ENCODE results near the gene HRAS. TPM values are rescaled to one million over a fixed set of nuclear protein-coding genes. Genes with fewer than 3 reads are reported as not detected.

HRAS gene
- polyA plus RNA-seq, 3 donors = 10.1 to 32.9 (median 10.3) TPM

GRCh38 chr11:497565-498296, 37.6 kb downstream of the HRAS start:
- Mint-ChIP-seq H3K27me3 (ENCODE audit: low read depth in 3 of 3) (peaks cover 0 to 6% (median 0%) of the 10 kb centered on the region in 3 donors), H3K27ac (peak overlapping the region in 6 of 7 donors; percentile 7 to 76 (median 66)), H3K4me3 (no peak overlapping the region), H3K9me3 (no peaks in the 10 kb centered on the region), H3K36me3 (peaks cover 68 to 89% of the 10 kb centered on the region in 2 donors), H3K4me1 (peaks cover 22% of the 10 kb centered on the region)
- intact Hi-C loops (cut with micrococcal nuclease) = no loop called here
- peaks cover 97% of the 10 kb centered on the region for H4K20me1 ChIP-seq (ENCODE audit: insufficient read depth, low read length)
- H3K79me2 ChIP-seq (ENCODE audit: insufficient read depth, low read length) = peaks cover 60% of the 10 kb centered on the region
- H3K27me3 ChIP-seq (ENCODE audit: control insufficient read depth in 2 of 2, insufficient read depth in 2 of 2, low read length in 2 of 2) = no peaks in the 10 kb centered on the region
- 97% methylated on average over 30 of the region's 31 CpGs for WGBS (ENCODE audit: insufficient coverage)
- H3K27ac ChIP-seq (ENCODE audit: low read depth in 1 of 2, low read length in 2 of 2) = peak overlapping the region in 1 of 2 donors; percentile 100
- H3K9me3 ChIP-seq (replicated peaks in 1 of 2; ENCODE audit: control insufficient read depth in 1 of 2, insufficient read depth in 1 of 2, low read length in 2 of 2) = no peaks in the 10 kb centered on the region
- no peak overlapping the region for H3K9ac ChIP-seq (ENCODE audit: insufficient read depth, low read length, poor library complexity, severe bottlenecking)
- peaks cover 81 to 95% of the 10 kb centered on the region in 2 donors for H3K36me3 ChIP-seq (replicated peaks in 1 of 2; ENCODE audit: control insufficient read depth in 1 of 2, insufficient read depth in 2 of 2, low read length in 2 of 2)
- DNase-seq = no peak
- TF ChIP-seq, protein P1, sequence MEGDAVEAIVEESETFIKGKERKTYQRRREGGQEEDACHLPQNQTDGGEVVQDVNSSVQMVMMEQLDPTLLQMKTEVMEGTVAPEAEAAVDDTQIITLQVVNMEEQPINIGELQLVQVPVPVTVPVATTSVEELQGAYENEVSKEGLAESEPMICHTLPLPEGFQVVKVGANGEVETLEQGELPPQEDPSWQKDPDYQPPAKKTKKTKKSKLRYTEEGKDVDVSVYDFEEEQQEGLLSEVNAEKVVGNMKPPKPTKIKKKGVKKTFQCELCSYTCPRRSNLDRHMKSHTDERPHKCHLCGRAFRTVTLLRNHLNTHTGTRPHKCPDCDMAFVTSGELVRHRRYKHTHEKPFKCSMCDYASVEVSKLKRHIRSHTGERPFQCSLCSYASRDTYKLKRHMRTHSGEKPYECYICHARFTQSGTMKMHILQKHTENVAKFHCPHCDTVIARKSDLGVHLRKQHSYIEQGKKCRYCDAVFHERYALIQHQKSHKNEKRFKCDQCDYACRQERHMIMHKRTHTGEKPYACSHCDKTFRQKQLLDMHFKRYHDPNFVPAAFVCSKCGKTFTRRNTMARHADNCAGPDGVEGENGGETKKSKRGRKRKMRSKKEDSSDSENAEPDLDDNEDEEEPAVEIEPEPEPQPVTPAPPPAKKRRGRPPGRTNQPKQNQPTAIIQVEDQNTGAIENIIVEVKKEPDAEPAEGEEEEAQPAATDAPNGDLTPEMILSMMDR (IDR thresholded peaks at IDR 0.05) = no peak
- H3K4me1 ChIP-seq (ENCODE audit: control insufficient read depth in 1 of 2, insufficient read depth in 2 of 2, low read length in 2 of 2) = peaks cover 22 to 24% of the 10 kb centered on the region in 2 donors
- H2AFZ ChIP-seq (ENCODE audit: insufficient read depth, low read depth, low read length, poor library complexity, severe bottlenecking) = no peak overlapping the region
- no peak overlapping the region for H3K4me3 ChIP-seq (replicated peaks in 1 of 3; ENCODE audit: low read depth in 2 of 3, low read length in 3 of 3)
- no peak overlapping the region for H3K4me2 ChIP-seq (replicated peaks; ENCODE audit: extremely low read depth, low read length, poor library complexity, severe bottlenecking)

GRCh38 chr11:496834-497564, 38.4 kb downstream of the HRAS start:
- Histone ChIP-seq H3K4me1 (ENCODE audit: control insufficient read depth in 1 of 2, insufficient read depth in 2 of 2, low read length in 2 of 2) (peaks cover 15 to 17% of the 10 kb centered on the region in 2 donors), H3K27me3 (ENCODE audit: control insufficient read depth in 2 of 2, insufficient read depth in 2 of 2, low read length in 2 of 2) (no peaks in the 10 kb centered on the region), H4K20me1 (ENCODE audit: insufficient read depth, low read length) (peaks cover 94% of the 10 kb centered on the region), H3K9me3 (replicated peaks in 1 of 2; ENCODE audit: control insufficient read depth in 1 of 2, insufficient read depth in 1 of 2, low read length in 2 of 2) (no peaks in the 10 kb centered on the region), H3K36me3 (replicated peaks in 1 of 2; ENCODE audit: control insufficient read depth in 1 of 2, insufficient read depth in 2 of 2, low read length in 2 of 2) (peaks cover 81 to 94% of the 10 kb centered on the region in 2 donors), H2AFZ (ENCODE audit: insufficient read depth, low read depth, low read length, poor library complexity, severe bottlenecking) (no peak overlapping the region), H3K79me2 (ENCODE audit: insufficient read depth, low read length) (peaks cover 53% of the 10 kb centered on the region), H3K4me2 (replicated peaks; ENCODE audit: extremely low read depth, low read length, poor library complexity, severe bottlenecking) (no peak overlapping the region), H3K27ac (ENCODE audit: low read depth in 1 of 2, low read length in 2 of 2) (peak overlapping the region in 1 of 2 donors; percentile 27), H3K9ac (ENCODE audit: insufficient read depth, low read length, poor library complexity, severe bottlenecking) (no peak overlapping the region), H3K4me3 (replicated peaks in 1 of 3; ENCODE audit: low read depth in 2 of 3, low read length in 3 of 3) (no peak overlapping the region)
- no peak for DNase-seq
- TF ChIP-seq, protein P1 (IDR thresholded peaks at IDR 0.05) = no peak
- Mint-ChIP-seq H3K27ac (peak overlapping the region in 5 of 7 donors; percentile 7 to 76 (median 47)), H3K4me1 (peaks cover 16% of the 10 kb centered on the region), H3K27me3 (ENCODE audit: low read depth in 3 of 3) (peaks cover 0 to 6% (median 0%) of the 10 kb centered on the region in 3 donors), H3K4me3 (no peak overlapping the region), H3K36me3 (peaks cover 69 to 94% of the 10 kb centered on the region in 2 donors), H3K9me3 (no peaks in the 10 kb centered on the region)
- intact Hi-C loops (cut with micrococcal nuclease) = no loop called here
- 93% methylated on average over 31 of the region's 34 CpGs for WGBS (ENCODE audit: insufficient coverage)

All from CD14-positive monocyte (primary cell).